Activated B cell treated with CpG ODN at 0.5 μM for 24 hours (primary cell): ENCODE measurements around the gene RNF222. TPM values are rescaled to one million over a fixed set of nuclear protein-coding genes. Genes with fewer than 3 reads are reported as not detected.

Source experiments
- ATAC-seq: fragments of 200-7000 bp; cut with Tn5 transposase; one replicate; pipeline ENCODE4 v1.10.0; 2021; ENCODE audit warnings: low read depth, mild to moderate bottlenecking, moderate library complexity
- CTCF ChIA-PET: fragments of 350-600 bp; sonication (Branson Sonifier 250); formaldehyde crosslinking; loops from one replicate; lab custom pipeline; 2021; ENCODE audit warnings: antibody characterized with exemption; lab: Charles Lee
- POLR2A ChIA-PET: fragments of 350-600 bp; sonication (Branson Sonifier 250); formaldehyde crosslinking; loops from one replicate; lab custom pipeline; 2021; ENCODE audit warnings: antibody characterized with exemption; lab: Charles Lee
- DNase-seq: peaks from one replicate; pipeline ENCODE4 v3.0.0; 2022
- H3K27ac Mint-ChIP-seq: one replicate; pipeline ENCODE4 v1.8.0; 2020; ENCODE audit warnings: mixed read lengths
- H3K27me3 Mint-ChIP-seq: one replicate; pipeline ENCODE4 v1.8.0; 2021; ENCODE audit warnings: mixed read lengths
- H3K36me3 Mint-ChIP-seq: one replicate; pipeline ENCODE4 v1.8.0; 2021; ENCODE audit warnings: low read depth, mixed read lengths
- H3K4me1 Mint-ChIP-seq: one replicate; pipeline ENCODE4 v1.8.0; 2021; ENCODE audit warnings: mixed read lengths
- H3K4me3 Mint-ChIP-seq: one replicate; pipeline ENCODE4 v1.8.0; 2020; ENCODE audit warnings: mild to moderate bottlenecking, mixed read lengths
- H3K9me3 Mint-ChIP-seq: one replicate; pipeline ENCODE4 v1.8.0; 2020; ENCODE audit warnings: mixed read lengths
- intact Hi-C: fragments of 100-400 bp; cut with micrococcal nuclease; formaldehyde crosslinking; loops from one replicate; pipeline ENCODE4 v1.15.1; 2024
- total RNA-seq: library from RNA; stranded (reverse); gene quantifications from 2 replicates; pipeline ENCODE4 v1.2.3, GENCODE V29; 2022
- TF ChIP-seq, protein P1 (sequence below): fragments of 200-600 bp; IDR thresholded peaks from one replicate; pipeline ENCODE4 v1.8.0; 2022; ENCODE audit warnings: antibody characterized with exemption, mild to moderate bottlenecking

RNF222 gene
- total RNA-seq, 1 donor from 2014 or later = not detected

DNA sequence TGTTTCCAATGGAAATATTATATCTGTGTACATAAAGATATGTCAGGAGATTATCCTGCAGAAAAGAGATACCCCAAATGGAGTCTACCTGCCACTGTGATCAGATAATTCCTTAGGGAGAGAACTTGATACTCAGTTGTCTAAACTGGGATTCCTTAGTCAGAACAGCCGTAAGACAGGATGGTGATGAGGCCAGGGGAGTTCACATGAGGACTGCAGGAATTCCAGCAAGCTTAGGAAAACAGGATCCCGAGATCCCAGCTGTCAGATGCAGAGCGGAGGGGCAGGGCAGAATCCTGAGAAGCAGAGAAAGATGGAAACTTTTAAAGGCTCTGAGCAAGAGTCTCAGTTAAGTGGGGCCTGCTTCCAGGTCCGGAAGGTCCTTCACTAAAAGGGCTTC, 25.8 kb downstream of the RNF222 start:
- ChIA-PET POLR2A (interaction anchor here (0.6 kb wide), 1 partner anchor 947 kb away, joined by 6 read pairs; no protein-coding TSS in a partner anchor), CTCF (no interaction called here)
- DNase-seq = no peak
- Mint-ChIP-seq H3K27ac (no peak overlapping the region), H3K36me3 (peaks cover 35% of the 10 kb centered on the region), H3K9me3 (no peaks in the 10 kb centered on the region), H3K4me3 (no peak overlapping the region), H3K4me1 (peaks cover 28% of the 10 kb centered on the region), H3K27me3 (no peaks in the 10 kb centered on the region)
- intact Hi-C loops = no loop called here
- no peak for ATAC-seq
- TF ChIP-seq, protein P1, sequence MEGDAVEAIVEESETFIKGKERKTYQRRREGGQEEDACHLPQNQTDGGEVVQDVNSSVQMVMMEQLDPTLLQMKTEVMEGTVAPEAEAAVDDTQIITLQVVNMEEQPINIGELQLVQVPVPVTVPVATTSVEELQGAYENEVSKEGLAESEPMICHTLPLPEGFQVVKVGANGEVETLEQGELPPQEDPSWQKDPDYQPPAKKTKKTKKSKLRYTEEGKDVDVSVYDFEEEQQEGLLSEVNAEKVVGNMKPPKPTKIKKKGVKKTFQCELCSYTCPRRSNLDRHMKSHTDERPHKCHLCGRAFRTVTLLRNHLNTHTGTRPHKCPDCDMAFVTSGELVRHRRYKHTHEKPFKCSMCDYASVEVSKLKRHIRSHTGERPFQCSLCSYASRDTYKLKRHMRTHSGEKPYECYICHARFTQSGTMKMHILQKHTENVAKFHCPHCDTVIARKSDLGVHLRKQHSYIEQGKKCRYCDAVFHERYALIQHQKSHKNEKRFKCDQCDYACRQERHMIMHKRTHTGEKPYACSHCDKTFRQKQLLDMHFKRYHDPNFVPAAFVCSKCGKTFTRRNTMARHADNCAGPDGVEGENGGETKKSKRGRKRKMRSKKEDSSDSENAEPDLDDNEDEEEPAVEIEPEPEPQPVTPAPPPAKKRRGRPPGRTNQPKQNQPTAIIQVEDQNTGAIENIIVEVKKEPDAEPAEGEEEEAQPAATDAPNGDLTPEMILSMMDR = no peak

DNA sequence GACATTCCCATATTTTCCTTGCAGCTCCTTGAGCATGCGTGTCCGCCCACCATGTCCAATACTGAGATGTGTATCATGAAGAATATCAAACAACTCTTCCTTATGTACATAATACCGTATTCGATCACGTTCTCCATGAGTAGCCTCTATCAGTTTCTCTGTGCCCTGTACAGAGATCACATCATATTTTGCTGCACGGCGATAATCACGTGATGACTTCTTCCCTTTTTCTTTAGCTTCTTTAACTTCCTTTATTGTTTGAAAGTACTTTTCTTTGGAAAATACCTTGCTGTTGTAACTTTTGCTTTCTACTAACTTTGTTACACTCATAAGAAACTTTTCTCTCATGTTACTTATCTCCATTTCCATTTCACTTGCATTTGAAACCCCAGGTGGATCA, 27.7 kb downstream of the RNF222 start:
- CTCF ChIA-PET = no interaction called here
- TF ChIP-seq, protein P1 = no peak
- peaks cover 11% of the 10 kb centered on the region for H3K4me1 Mint-ChIP-seq
- intact Hi-C loops = no loop called here
- H3K36me3 Mint-ChIP-seq = peaks cover 25% of the 10 kb centered on the region
- POLR2A ChIA-PET = no interaction called here
- H3K27ac Mint-ChIP-seq = peak overlapping the region; percentile 28
- H3K27me3 Mint-ChIP-seq = no peaks in the 10 kb centered on the region
- no peaks in the 10 kb centered on the region for H3K9me3 Mint-ChIP-seq
- DNase-seq (no peak), ATAC-seq (peak; percentile 40)
- H3K4me3 Mint-ChIP-seq = peak overlapping the region; percentile 39

DNA sequence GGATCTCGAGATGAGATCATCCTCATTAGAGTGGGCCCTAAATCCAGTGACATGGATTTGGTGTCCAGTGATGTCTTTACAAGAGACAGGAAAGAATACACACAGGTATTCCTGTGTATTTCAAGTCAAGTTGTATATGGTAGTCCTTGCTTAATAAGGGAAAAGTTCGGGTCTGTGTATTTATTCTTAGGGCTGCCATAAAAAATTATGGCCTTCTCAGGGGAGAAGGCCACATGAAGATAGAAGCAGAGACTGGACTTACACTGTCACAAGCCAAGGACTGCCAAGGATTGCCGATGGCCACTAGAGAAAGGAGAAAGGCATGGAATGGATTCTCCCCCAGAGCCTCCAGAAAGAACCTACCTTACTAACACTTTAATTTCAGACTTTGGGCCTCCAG, 29.4 kb downstream of the RNF222 start:
- CTCF ChIA-PET = no interaction called here

DNA sequence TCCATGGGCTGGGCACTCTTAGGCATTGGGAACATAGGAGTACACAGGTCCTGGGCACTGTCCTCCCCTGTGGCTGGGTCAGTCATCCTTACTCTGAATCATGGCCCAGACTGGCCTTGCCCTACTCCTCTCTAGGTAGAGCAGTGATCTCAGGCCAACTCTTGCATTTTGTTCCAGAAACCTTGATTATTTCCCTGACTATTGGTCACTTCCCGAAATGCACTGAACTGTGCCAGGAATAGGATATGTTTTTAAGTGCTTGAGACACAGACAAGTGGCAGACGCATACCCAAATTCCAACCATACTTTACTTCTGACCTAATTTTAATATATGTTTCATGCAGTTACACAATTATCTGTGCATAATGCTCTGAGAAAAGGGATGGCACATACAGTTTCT, 31.4 kb downstream of the RNF222 start:
- DNase-seq (no peak), ATAC-seq (no peak)
- Mint-ChIP-seq H3K4me1 (peaks cover 10% of the 10 kb centered on the region), H3K4me3 (no peak overlapping the region), H3K36me3 (peaks cover 18% of the 10 kb centered on the region), H3K9me3 (no peaks in the 10 kb centered on the region), H3K27me3 (no peaks in the 10 kb centered on the region), H3K27ac (no peak overlapping the region)
- intact Hi-C loops = no loop called here
- TF ChIP-seq, protein P1 = no peak
- ChIA-PET CTCF (no interaction called here), POLR2A (no interaction called here)

More for the DNA sequence above, 29.4 kb downstream of the RNF222 start:
- no peak for ATAC-seq
- Mint-ChIP-seq H3K27me3 (no peaks in the 10 kb centered on the region), H3K4me3 (no peak overlapping the region), H3K36me3 (peaks cover 22% of the 10 kb centered on the region), H3K27ac (no peak overlapping the region), H3K9me3 (no peaks in the 10 kb centered on the region), H3K4me1 (peaks cover 10% of the 10 kb centered on the region)
- intact Hi-C loops = no loop called here
- TF ChIP-seq, protein P1 = no peak
- POLR2A ChIA-PET = no interaction called here
- no peak for DNase-seq

DNA sequence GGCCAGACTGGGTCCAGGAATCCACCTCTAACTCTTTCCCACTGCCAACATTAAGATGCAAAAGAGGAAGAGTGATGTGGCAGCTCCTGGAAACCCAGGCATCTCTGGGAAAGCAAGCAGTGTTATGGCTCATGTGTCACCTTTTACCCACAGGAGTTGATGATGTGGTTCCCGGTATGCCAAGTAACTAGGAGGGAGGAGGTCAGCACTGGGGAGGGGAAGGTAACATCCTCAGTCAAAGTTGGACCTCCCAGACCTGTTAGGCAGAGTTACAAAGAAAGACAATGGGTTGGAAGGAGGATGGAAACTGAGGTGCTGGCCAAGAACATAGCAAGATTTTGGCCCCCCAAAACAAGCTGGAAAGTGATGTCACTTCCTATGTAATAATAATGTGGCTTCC, 32.5 kb downstream of the RNF222 start:
- ChIA-PET POLR2A (no interaction called here), CTCF (no interaction called here)
- H3K4me3 Mint-ChIP-seq = no peak overlapping the region
- no peak for DNase-seq
- peaks cover 7% of the 10 kb centered on the region for H3K4me1 Mint-ChIP-seq
- no peak for ATAC-seq
- no peaks in the 10 kb centered on the region for H3K27me3 Mint-ChIP-seq
- TF ChIP-seq, protein P1 = no peak
- H3K36me3 Mint-ChIP-seq = peaks cover 14% of the 10 kb centered on the region
- H3K9me3 Mint-ChIP-seq = no peaks in the 10 kb centered on the region
- intact Hi-C loops = no loop called here
- no peak overlapping the region for H3K27ac Mint-ChIP-seq
